HG03135 (cell line): Measurements from ENCODE around the gene PSME2.

Source experiments
- ATAC-seq: cut with Tn5 transposase; IDR thresholded peaks from one replicate; pipeline ENCODE4 v1.9.1; 2021; ENCODE audit warnings: mild to moderate bottlenecking, moderate library complexity; ENCODE audit not compliant: unreplicated experiment

PSME2 gene, protein sequence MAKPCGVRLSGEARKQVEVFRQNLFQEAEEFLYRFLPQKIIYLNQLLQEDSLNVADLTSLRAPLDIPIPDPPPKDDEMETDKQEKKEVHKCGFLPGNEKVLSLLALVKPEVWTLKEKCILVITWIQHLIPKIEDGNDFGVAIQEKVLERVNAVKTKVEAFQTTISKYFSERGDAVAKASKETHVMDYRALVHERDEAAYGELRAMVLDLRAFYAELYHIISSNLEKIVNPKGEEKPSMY

GRCh38 chr14:24146453-24146977 is at the start of gene PSME2:
TSS of gene PSME2 (minus strand) at chr14:24146610. CDS start at chr14:24146581, 29 bp downstream.
- ATAC-seq, result peak; percentile 59

DNA sequence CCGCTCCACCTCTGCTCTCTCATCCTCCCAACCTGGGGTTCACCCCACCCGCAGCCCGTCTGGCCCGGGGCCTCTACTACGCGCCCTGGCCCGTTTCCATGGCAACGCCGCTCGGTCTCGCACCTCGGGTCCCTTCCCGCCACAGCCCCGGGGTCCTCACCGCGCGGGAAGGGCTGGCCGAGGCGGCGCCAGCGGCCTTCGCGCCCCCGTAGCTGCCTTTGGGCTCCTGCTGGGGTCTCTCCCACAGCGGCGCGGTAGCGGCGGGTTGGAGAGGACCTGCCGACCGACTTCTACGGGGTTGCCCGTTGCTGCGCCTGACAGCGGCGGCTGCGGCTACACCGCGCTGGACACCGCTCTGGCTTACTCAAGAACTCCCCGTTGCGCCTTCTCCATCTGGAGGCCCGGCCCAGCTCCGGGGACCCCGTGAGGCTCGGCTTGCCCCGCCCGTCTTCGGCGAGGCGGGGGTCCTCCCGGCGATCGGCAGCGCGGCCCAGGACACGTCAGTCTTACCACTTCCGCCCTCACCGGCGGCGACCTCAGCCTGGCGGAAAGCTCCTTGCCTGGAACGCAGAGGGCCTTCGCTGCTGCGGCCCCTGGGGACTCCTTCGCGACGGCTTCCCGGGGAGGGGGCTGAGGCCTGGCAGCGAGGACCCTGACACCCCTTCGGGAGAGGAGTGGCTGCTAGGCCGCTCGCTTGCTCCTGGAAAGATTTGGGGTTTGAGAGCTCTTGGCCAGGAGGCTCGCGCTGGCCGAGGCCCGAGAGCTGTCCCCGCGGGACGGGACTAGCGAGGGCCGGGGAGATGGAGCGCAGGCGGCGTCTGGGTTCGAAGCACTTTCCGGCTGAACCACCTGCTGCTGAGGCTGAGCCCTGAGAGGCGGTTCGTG is 49.0 kb upstream of the PSME2 start, which contains the start of gene TM9SF1:
Gene TM9SF1 (minus strand): TSS at position 256 of the 885 bp plus-strand sequence. CDS start 422 bp downstream, outside the sequence.
- peak; percentile 86 for ATAC-seq

DNA sequence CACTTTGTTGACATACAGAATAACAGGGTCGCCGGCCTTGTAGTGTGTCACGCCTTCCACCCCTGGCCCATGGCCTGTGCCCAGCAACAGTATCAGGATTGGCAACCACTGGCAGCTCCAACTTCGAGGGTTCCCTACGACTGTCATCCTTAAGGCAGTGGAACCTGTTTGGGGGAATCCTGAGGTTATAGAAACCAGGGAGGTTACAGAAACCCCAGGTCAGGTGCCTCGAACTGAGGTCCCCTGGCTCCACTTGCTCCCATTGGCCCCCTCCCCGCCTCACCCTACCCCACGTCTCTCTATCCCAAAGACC is 48.4 kb upstream of the PSME2 start:
- no peak for ATAC-seq

DNA sequence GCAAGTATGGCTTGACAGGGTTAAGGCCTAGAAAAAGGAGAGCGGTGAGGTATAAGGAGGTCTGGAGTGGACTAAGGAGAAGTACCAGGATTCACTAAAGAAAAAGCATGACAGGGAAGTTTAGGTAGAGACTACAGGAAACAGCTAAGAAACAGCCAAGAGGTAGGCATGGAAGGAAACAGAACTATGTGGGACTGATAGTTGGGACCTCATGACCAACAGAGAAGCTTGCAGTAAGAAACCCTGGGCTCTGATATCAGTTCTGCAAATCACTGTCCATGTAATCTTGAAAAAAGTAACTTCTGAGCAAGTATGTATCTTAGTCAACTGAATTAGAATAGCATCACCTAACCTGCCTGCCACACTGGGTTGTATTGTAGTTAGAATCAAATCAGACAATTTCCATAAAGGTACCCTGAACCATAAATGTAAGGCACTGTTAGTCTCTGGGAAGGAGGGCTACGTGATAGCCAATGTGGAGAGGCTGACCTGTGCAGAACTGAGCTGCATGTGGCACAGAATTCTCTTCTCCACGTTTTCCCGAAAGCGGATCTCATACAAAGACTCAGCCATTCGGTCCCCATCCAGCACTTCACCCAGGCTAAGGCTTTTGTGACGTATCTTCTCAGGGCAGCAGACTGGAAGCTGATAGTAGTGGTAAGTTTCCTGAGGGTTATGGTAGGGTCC is 47.9 kb upstream of the PSME2 start:
- no peak for ATAC-seq

DNA sequence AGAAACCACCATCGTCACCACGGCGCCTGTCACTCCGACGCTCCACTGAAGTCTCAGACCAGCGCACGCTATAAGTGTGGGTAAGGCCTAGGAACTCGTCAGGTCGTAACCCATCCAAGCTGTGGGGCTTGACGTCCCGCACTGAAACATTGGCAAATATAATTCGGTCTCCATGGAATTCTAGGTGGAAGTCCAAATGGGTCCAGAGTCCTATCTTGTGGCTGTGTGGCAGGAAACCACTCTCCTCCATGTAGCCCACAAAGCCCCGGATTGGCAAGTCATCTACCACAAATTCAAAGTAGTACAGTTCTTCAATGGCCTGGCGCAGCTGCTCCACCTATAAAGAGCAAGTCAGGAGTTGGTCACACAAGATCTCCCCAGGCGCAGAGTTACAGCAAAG is 46.5 kb upstream of the PSME2 start:
- ATAC-seq, result no peak

GRCh38 chr14:24190416-24190815 is 44.0 kb upstream of the PSME2 start:
- ATAC-seq, result no peak

DNA sequence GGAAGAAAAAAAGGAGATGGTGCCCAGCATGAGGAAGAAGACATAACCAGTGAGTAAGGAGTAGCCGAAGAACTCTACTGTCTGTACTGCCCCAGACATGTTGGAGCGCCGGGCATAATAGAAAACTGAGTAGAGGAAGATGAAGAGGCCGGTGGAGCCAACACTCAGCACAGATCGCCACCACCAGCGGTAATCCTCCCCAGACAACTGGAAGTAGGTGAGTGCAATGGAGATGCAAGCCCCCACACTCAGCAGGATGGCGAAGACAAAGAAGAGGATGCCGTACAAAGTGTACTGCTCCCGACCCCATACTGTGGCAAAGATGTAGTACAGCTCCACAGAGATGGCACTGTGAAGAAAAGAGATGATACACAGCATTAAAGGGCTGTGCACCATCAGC is 43.0 kb upstream of the PSME2 start:
- no peak for ATAC-seq

- ATAC-seq, result no peak
Observed at GRCh38 chr14:24189059-24189375, 42.6 kb upstream of the PSME2 start.

GRCh38 chr14:24188251-24189058 is 42.0 kb upstream of the PSME2 start, which contains the start of gene IPO4:
TSS of gene IPO4 (minus strand) at chr14:24188816. CDS start at chr14:24188787, 29 bp downstream.
- peak; percentile 82 for ATAC-seq

- no peak for ATAC-seq
Observed at GRCh38 chr14:24187539-24187915, 41.1 kb upstream of the PSME2 start.

DNA sequence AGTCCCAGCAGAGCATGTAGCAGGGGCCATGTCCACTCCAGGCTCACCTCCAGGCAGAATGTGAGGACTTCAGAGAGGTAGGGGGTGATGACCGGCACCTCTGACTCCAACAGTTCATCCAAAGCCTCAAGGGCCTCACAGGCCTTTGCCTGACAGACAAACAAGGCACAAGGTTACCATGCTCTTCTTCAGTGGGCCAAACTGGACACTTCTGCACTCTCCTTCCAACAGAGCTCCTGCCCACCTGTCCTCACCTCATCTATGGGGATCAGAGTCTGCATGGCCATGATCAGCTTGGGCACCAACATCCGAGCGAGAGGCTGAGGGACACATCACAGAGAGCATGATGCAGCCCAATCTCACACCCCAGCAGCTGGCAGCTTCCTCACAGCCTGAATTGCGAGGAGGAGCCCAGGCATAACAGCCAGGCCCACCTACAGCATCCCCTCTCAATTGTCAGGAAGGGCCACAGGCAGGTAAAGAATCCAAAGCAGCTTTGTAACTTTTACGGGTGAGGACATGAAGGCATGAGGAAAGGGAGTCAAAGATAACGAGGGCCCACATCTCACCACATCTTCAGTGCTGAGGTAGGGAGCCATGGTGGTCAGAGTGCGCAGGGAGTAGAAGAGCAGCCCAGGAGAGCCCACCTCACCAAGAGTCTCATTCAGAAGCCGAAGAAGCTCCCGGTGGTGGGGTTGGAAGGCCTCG is 40.6 kb upstream of the PSME2 start:
- no peak for ATAC-seq

DNA sequence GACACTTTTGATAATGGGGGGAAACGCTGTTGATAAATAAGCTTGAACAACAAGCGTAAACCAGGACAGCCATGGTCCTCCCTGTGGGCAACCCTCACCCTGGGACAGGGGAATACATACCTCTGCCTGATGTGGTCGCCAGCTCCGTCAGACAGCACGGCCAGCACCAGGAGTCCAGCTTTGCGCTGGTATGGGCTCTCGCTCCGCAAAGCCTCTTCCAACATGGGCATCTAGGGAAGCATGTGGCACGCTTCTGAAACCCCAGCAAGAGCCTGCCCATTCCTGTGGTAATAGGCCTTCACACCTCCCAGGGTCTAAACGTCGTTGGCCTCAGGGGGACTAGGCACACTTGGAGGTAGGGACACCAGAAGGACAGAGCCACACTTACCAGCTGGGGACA is 39.3 kb upstream of the PSME2 start:
- no peak for ATAC-seq

- ATAC-seq, result no peak
Observed at GRCh38 chr14:24185026-24185425, 38.6 kb upstream of the PSME2 start.

DNA sequence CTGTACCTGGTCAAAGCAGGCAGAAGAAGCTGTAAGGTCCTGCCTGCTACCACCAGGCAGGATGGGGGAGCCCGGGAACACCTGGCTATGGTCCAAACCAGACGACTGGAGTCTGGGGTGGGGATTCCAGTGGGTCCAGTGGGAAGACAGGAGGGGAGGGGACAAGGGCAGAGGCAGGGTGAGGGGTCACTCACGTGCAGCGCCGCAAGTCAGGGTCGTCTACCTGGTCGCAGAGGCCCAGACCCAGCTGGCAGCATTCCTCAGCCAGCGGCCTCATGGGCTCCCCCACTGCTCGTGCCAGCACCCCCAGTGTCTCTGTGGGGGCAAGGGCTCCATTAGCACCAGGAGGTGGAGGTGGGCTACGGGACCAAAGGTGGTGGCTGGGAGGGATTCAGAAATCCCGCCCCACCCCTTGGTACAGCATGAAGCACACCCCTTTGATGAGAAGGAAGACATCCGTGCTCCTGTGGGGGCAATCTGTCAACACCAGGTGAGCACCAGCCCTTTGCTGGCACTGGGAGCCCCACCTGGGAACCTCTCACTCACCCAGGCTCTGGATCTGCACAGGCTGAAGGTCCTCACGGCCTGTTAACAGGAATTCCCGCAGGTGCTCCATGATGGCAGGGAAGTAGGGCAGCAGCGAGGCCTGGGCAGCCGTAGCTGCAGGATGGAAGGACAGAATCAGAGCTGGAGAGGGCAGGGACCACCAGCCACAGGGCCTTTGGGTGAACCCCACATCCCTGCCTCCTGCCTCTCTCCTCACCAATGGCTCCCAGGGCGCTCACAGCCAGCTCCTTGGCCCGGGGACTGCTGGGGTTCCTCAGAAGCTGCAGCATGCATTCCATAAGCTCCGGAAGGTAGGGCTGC is 37.9 kb upstream of the PSME2 start:
- no peak for ATAC-seq

- ATAC-seq, result no peak
Observed at GRCh38 chr14:24183014-24183481, 36.6 kb upstream of the PSME2 start.

DNA sequence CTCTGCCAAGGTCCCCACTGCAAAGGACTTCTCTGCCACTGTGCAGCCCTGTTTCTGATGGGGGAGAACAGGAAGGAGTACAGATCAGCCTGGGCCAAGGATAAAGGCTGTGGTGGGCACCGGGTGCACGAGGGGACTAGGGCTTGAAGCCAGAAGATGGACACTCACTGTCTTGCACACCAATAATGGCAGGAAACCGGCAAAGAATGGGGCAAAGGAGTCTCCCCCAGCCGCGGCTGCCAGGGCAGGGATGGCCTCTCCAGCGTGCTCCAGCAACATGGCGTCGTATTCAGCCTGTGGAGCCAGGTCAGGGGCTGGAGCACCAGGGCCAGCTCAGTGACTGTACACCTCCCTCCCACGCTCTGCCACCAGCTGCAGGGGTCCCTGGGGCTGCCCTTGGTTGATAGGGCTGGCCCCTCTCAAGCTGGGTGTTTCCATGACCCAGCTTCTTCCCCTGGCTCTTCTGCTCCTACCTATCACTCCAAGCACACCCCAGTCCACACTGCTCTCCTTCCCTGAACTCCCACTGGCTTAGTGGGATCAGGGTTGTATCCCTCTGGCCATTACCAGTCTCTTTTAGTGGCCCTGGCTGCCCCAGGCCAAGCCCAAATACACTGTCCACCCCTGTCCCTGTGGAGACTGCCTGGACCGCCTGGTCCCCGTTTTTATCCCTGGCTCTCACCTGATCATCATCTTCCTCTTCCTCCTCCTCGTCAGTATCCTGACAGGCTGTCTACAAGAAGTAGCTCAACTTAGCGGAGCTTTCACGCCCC is 35.9 kb upstream of the PSME2 start:
- no peak for ATAC-seq

DNA sequence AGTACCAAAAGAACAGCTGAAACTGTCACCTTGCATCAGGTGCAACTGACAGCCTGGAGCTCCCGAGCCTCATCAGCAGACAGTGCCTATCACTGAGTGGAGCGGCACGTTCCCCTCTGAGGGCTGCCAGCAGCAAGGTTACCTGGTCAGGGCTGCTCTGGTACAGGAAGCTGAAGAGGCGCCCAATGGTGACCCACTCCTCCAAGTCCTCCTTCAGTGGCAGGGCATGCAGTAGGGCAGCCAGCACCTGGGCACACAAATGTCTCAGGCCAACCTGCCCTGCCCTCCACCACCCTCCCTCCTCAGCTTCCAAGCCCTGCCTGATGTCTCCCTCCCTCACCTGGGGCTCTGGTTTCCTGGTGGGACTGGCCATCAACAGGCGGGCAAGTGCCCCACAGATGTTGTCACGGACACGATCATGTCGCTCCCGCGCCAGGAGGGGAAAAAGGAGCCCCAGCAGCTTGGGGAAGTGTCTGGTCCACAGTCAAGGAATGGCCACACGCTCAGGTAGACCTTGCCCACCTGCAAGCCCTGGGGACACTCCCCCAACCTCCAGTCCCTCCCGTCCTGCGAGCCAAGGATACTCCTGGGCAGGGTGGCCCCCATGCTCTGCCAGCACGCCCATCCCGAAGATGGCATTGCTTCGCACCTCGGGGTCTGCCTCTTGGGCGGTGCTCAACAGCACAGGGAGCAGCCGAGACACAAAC is 35.1 kb upstream of the PSME2 start:
- ATAC-seq, result no peak
